Fibroblast of mammary gland (primary cell): ENCODE measurements around the gene MAP2K6.

Source experiments
- DNase-seq: peaks from one replicate; pipeline ENCODE4 v3.0.0-alpha.2; 2010; ENCODE audit warnings: low read depth
- H3K4me3 ChIP-seq: 2 replicates; pipeline ENCODE4 v1.5.1; 2011; ENCODE audit warnings: low read depth, mild to moderate bottlenecking, low read length, moderate library complexity; ENCODE audit not compliant: control insufficient read depth
- CTCF ChIP-seq: conservative IDR thresholded peaks from 2 replicates; pipeline ENCODE4 v1.5.1; 2011; ENCODE audit warnings: low read depth, low read length, inconsistent platforms; ENCODE audit not compliant: control insufficient read depth, insufficient read depth

The MAP2K6 gene

DNA sequence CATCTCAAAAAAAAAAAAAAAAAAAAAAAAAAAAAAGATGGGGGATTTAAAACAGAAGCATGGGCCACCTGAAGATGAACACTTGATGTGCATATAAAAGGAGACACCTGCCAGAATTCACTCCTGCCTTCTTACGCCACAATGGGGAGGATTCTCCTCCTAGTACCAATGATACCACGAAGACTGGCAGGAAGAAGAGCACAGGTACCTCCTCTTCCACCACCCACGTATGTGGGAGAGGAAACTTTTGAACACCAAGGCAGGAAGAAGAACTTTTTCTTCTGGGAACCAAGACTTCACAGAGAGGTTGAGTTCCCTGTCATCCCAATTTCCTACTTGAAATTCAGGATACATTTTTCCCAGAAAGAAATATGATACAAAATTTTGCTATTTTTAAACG, 2.7 kb upstream of the MAP2K6 start:
- TF ChIP-seq CTCF, result no peak
- no peak overlapping the region for H3K4me3 ChIP-seq
- DNase-seq, result no peak

- no peak for DNase-seq
- TF ChIP-seq CTCF, result no peak
- H3K4me3 ChIP-seq, result no peak overlapping the region
Measured at GRCh38 chr17:69412251-69412671, 2.2 kb upstream of the MAP2K6 start.

GRCh38 chr17:69415431-69415830, 934 bp downstream of the MAP2K6 start:
- no peak for DNase-seq
- H3K4me3 ChIP-seq, result no peak overlapping the region

DNA sequence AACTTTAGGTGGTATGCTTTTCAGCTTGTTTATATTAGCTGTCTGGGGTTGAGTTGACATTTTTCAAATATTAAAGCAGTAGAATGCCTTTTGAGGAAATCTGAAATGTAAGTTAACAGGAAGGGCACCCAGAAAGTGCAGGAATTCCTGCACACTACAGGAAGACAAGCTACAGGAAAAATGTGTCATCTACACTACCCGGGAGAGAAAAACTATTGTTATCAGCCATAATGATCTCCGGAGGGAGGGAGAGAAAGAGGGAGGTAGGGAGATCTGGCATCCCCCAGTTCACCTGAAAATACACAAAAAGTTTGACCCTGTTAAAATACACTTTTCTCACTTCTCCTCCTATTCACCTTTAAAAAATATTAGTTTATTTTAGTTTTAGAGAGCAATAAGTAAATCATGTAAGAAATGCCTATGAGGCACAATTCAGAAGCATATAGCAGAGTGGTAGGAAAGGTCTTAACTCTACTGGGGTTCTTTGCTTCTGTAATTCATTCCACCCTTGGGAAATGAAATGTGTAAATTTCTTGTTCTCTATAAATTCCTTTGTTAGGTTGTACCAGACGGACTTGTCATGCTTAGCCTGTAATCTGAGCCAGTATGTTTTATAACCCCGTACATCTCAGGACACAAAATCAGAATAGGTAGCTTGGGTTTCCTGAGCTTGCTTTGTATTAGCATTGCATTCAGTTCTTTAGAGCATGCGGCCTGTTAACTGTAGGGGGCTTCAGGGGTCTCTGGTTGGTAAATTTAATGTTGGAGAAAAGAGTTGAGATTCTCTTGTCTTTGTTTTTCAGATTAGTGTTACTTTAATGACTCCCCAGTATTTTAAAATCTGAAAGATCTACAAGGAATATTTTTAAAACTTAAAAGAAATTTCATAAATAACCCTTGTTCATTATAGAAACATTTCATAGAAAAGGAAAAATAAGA, 3.3 kb downstream of the MAP2K6 start:
- no peak for DNase-seq
- TF ChIP-seq CTCF, result no peak
- no peak overlapping the region for H3K4me3 ChIP-seq

More at GRCh38 chr17:69415431-69415830, 934 bp downstream of the MAP2K6 start:
- TF ChIP-seq CTCF, result no peak

DNA sequence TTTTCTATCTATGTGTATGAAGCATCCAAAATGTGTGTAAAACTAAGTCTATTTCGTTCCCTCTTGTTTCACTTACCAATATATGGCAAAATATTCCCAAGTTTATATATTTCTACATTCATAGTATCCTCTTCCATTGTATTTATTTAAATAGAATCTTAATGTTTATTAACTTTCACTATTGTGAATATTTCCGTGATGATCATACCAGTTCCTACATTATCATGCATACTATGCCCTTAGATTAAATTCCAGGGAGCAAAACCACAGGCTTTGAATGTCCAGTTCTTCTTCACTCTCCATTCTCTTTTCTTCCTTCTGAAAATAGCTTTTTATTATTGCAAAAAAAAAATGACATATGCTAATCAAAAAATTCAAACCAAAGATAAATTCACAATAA, 4.0 kb downstream of the MAP2K6 start:
- no peak for TF ChIP-seq CTCF

GRCh38 chr17:69423450-69423849, 9.0 kb downstream of the MAP2K6 start:
- TF ChIP-seq CTCF, result no peak
- H3K4me3 ChIP-seq, result no peak overlapping the region
- DNase-seq, result no peak

More for the DNA sequence above, 4.0 kb downstream of the MAP2K6 start:
- no peak overlapping the region for H3K4me3 ChIP-seq
- no peak for DNase-seq
